MM.1S (cell line): Measurements from ENCODE around the gene HIBCH.

Source experiments
- DNase-seq: peaks from one replicate; pipeline ENCODE4 v3.0.0-alpha.2; 2015
- H2AFZ ChIP-seq: fragments of 300-600 bp; sonication (generic); 2 replicates; pipeline ENCODE4 v1.6.0; 2016; ENCODE audit warnings: antibody characterized with exemption, low read length
- H3F3A ChIP-seq: fragments of 300-600 bp; sonication (generic); 2 replicates; pipeline ENCODE4 v1.6.1; 2016; ENCODE audit warnings: mild to moderate bottlenecking, antibody characterized with exemption, low read length, moderate library complexity, mixed read lengths; ENCODE audit not compliant: insufficient read depth
- H3K27ac ChIP-seq: fragments of 300-600 bp; sonication (generic); 2 replicates; pipeline ENCODE4 v1.5.1; 2016; ENCODE audit warnings: mild to moderate bottlenecking, low read length
- H3K27me3 ChIP-seq: fragments of 300-600 bp; sonication (generic); replicated peaks from 2 replicates; pipeline ENCODE4 v1.6.0; 2016; ENCODE audit warnings: low read length; ENCODE audit not compliant: insufficient read depth
- H3K36me3 ChIP-seq: fragments of 300-600 bp; sonication (generic); replicated peaks from 2 replicates; pipeline ENCODE4 v1.6.1; 2016; ENCODE audit warnings: mild to moderate bottlenecking, low read length, mixed read lengths; ENCODE audit not compliant: insufficient read depth
- H3K4me1 ChIP-seq: fragments of 300-600 bp; sonication (generic); 2 replicates; pipeline ENCODE4 v1.6.1; 2016; ENCODE audit warnings: low read length, mixed read lengths
- H3K4me2 ChIP-seq: fragments of 300-600 bp; sonication (generic); 2 replicates; pipeline ENCODE4 v1.6.0; 2016; ENCODE audit warnings: low read depth, low read length
- H3K4me3 ChIP-seq: fragments of 300-600 bp; sonication (generic); 2 replicates; pipeline ENCODE4 v1.5.1; 2016; ENCODE audit warnings: low read length, mixed read lengths
- H3K79me2 ChIP-seq: fragments of 300-600 bp; sonication (generic); 2 replicates; pipeline ENCODE4 v1.6.1; 2016; ENCODE audit warnings: mixed run types, low read length, mixed read lengths
- H3K9ac ChIP-seq: fragments of 300-600 bp; sonication (generic); 2 replicates; pipeline ENCODE4 v1.6.1; 2016; ENCODE audit warnings: low read length, mixed read lengths
- H3K9me2 ChIP-seq: fragments of 300-600 bp; sonication (generic); replicated peaks from 2 replicates; pipeline ENCODE4 v1.6.1; 2016; ENCODE audit warnings: mild to moderate bottlenecking, low read length, mixed read lengths; ENCODE audit not compliant: insufficient read depth
- H3K9me3 ChIP-seq: fragments of 300-600 bp; sonication (generic); replicated peaks from 2 replicates; pipeline ENCODE4 v1.6.1; 2016; ENCODE audit warnings: mild to moderate bottlenecking, low read length, mixed read lengths; ENCODE audit not compliant: insufficient read depth
- H4K20me1 ChIP-seq: fragments of 300-600 bp; sonication (generic); 2 replicates; pipeline ENCODE4 v1.6.1; 2016; ENCODE audit warnings: mild to moderate bottlenecking, low read length, moderate library complexity, mixed read lengths; ENCODE audit not compliant: insufficient read depth
- CTCF ChIP-seq: fragments of 300-600 bp; sonication (generic); IDR thresholded peaks from 2 replicates; pipeline ENCODE4 v1.5.1; 2016; ENCODE audit warnings: antibody characterized with exemption, low read length, mixed read lengths
- EZH2 ChIP-seq: fragments of 300-600 bp; sonication (generic); optimal IDR thresholded peaks from 2 replicates; pipeline ENCODE3; 2017; ENCODE audit warnings: low read depth, mild to moderate bottlenecking, antibody characterized with exemption, low read length, mixed read lengths
- EZH2phosphoT487 ChIP-seq: fragments of 300-600 bp; sonication (generic); IDR thresholded peaks from 2 replicates; pipeline ENCODE4 v1.6.1; 2018; ENCODE audit warnings: antibody characterized with exemption, low read length

Gene HIBCH

GRCh38 chr2:190221429-190221828, 98.2 kb downstream of the HIBCH start:
- Histone ChIP-seq H3K9me3 (no peaks in the 10 kb centered on the region), H3K9me2 (no peaks in the 10 kb centered on the region), H3K4me3 (no peak overlapping the region), H3K9ac (no peak overlapping the region), H4K20me1 (no peaks in the 10 kb centered on the region), H3K4me2 (no peak overlapping the region), H2AFZ (no peak overlapping the region), H3K27me3 (no peaks in the 10 kb centered on the region), H3K36me3 (no peaks in the 10 kb centered on the region), H3K79me2 (no peaks in the 10 kb centered on the region), H3K27ac (no peak overlapping the region), H3K4me1 (0 out of 2 replicates have a peak, but pooled peaks cover 6% of the 10 kb centered on the region), H3F3A (no peaks in the 10 kb centered on the region)
- TF ChIP-seq CTCF = no peak
- DNase-seq = no peak

- Histone ChIP-seq H3K4me1 (0 out of 2 replicates have a peak, but pooled peaks cover 6% of the 10 kb centered on the region), H3K9ac (no peak overlapping the region), H2AFZ (no peak overlapping the region), H3F3A (no peaks in the 10 kb centered on the region), H3K9me3 (no peaks in the 10 kb centered on the region), H3K27ac (no peak overlapping the region), H3K4me3 (no peak overlapping the region), H3K9me2 (no peaks in the 10 kb centered on the region), H3K36me3 (no peaks in the 10 kb centered on the region), H4K20me1 (no peaks in the 10 kb centered on the region), H3K79me2 (no peaks in the 10 kb centered on the region), H3K4me2 (no peak overlapping the region), H3K27me3 (no peaks in the 10 kb centered on the region)
- no peak for DNase-seq
- no peak for TF ChIP-seq EZH2phosphoT487
Observed at GRCh38 chr2:190219186-190219585, 100.4 kb downstream of the HIBCH start.

GRCh38 chr2:190217616-190218015, 102.0 kb downstream of the HIBCH start:
- H4K20me1 ChIP-seq = no peaks in the 10 kb centered on the region
- TF ChIP-seq EZH2 (no peak), EZH2phosphoT487 (no peak), CTCF (no peak)
- 0 out of 2 replicates have a peak, but pooled peaks cover 6% of the 10 kb centered on the region for H3K4me1 ChIP-seq
- H3K79me2 ChIP-seq = no peaks in the 10 kb centered on the region
- no peak overlapping the region for H3K4me3 ChIP-seq
- H3K36me3 ChIP-seq = no peaks in the 10 kb centered on the region
- no peak overlapping the region for H2AFZ ChIP-seq
- H3F3A ChIP-seq = no peaks in the 10 kb centered on the region
- no peak overlapping the region for H3K4me2 ChIP-seq
- no peaks in the 10 kb centered on the region for H3K9me3 ChIP-seq
- H3K27me3 ChIP-seq = no peaks in the 10 kb centered on the region
- no peak overlapping the region for H3K9ac ChIP-seq
- no peak overlapping the region for H3K27ac ChIP-seq
- no peak for DNase-seq
- H3K9me2 ChIP-seq = no peaks in the 10 kb centered on the region

DNA sequence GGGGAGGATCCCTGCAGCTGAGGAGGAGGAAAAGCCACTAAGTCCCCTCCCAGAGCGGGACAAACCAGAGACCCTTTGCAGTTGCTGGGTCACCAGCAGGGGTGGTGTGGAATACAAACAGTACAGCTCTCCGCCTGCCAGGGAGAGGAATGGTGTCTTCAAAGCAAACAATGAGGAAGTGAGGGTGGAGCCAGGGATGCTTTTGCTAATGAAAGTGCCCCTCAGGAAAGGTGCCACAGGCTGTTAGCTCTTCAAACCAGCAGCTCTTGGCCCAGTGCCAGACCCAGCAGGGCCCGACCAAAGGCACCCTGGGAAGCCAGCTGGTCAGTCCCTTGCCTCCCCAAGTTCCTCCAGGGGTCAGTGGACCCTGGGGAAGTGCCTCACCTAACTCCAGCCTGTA, 102.8 kb downstream of the HIBCH start:
- Histone ChIP-seq H3K36me3 (no peaks in the 10 kb centered on the region), H3K9ac (no peak overlapping the region), H3F3A (no peaks in the 10 kb centered on the region), H3K27ac (no peak overlapping the region), H3K9me3 (no peaks in the 10 kb centered on the region), H2AFZ (no peak overlapping the region), H4K20me1 (no peaks in the 10 kb centered on the region), H3K4me1 (0 out of 2 replicates have a peak, but pooled peaks cover 6% of the 10 kb centered on the region), H3K4me3 (no peak overlapping the region), H3K9me2 (no peaks in the 10 kb centered on the region), H3K27me3 (no peaks in the 10 kb centered on the region), H3K79me2 (no peaks in the 10 kb centered on the region), H3K4me2 (no peak overlapping the region)
- no peak for TF ChIP-seq EZH2
- TF ChIP-seq EZH2phosphoT487 = no peak
- no peak for TF ChIP-seq CTCF
- DNase-seq = peak; percentile 71
